GM12878 (cell line): ENCODE data around the gene ZNF276. TPM values are rescaled to one million over a fixed set of nuclear protein-coding genes. Genes with fewer than 3 reads are reported as not detected.

Experiments
- ATAC-seq: fragments of 200-7000 bp; cut with Tn5 transposase; 3 replicates; pipeline ENCODE4 v1.9.1; 2020; ENCODE audit warnings: mild to moderate bottlenecking, moderate library complexity
- BruUV-seq: library from RNA; stranded (reverse); fragments of 400-500 nt; replicated peaks from 2 replicates; lab custom pipeline; 2021; lab: Mats Ljungman, UMichigan
- CTCF ChIA-PET: fragments of 300-600 bp; sonication (Branson Sonifier 250); formaldehyde crosslinking; extraction: SDS; loops from one replicate; lab custom pipeline; 2021; ENCODE audit warnings: inconsistent platforms; lab: Yijun Ruan, JAX
- POLR2A ChIA-PET: fragments of 350-600 bp; formaldehyde crosslinking; extraction: SDS; loops from one replicate; lab custom pipeline; 2021; ENCODE audit warnings: inconsistent platforms; lab: Charles Lee
- RAD21 ChIA-PET: fragments of 300-600 bp; sonication (Branson Sonifier 250); formaldehyde crosslinking; loops from one replicate; lab custom pipeline; 2023; ENCODE audit warnings: antibody characterized with exemption; ENCODE audit not compliant: unreplicated experiment; lab: Charles Lee
- SMC1A ChIA-PET: fragments of 300-600 bp; sonication (Branson Sonifier 250); formaldehyde crosslinking; loops from one replicate; lab custom pipeline; 2023; ENCODE audit not compliant: unreplicated experiment, uncharacterized antibody; lab: Charles Lee
- DNase-seq: peaks from one replicate; pipeline ENCODE4 v3.0.0-alpha.2; 2011; ENCODE audit warnings: low read depth, low spot score
- FAIRE-seq: peaks from 3 replicates; lab custom pipeline; 2011; peaks lifted over from hg19 to GRCh38; lab: Jason Lieb, UNC
- H2AFZ ChIP-seq: 2 replicates; pipeline ENCODE4 v1.6.0; 2011; ENCODE audit warnings: low read depth, low read length, control low read depth; ENCODE audit not compliant: control insufficient read depth
- H3K27ac ChIP-seq: 2 replicates; pipeline ENCODE4 v1.5.1; 2011; ENCODE audit warnings: control low read depth; ENCODE audit not compliant: control insufficient read depth, insufficient read depth
- H3K27me3 ChIP-seq, 2 experiments: replicated peaks in 1 of 2; 2 replicates each; pipeline versions ENCODE4 v1.6.0 to v1.6.1; 2011; ENCODE audit warnings: low read length in 1 of 2; ENCODE audit not compliant: control insufficient read depth in 2 of 2, insufficient read depth in 2 of 2
- H3K36me3 ChIP-seq, 2 experiments: 2 replicates each; pipeline ENCODE4 v1.5.1; 2011; ENCODE audit warnings: low read length in 1 of 2; ENCODE audit not compliant: control insufficient read depth in 2 of 2, insufficient read depth in 2 of 2
- H3K4me1 ChIP-seq: 2 replicates; pipeline ENCODE4 v1.6.1; 2011; ENCODE audit warnings: mild to moderate bottlenecking, low read length, moderate library complexity, mixed read lengths; ENCODE audit not compliant: control insufficient read depth, insufficient read depth
- H3K4me2 ChIP-seq: 2 replicates; pipeline ENCODE4 v1.6.0; 2011; ENCODE audit warnings: control low read depth; ENCODE audit not compliant: control insufficient read depth, insufficient read depth
- H3K4me3 ChIP-seq: fragments of 200-600 bp; sonication (generic); 2 replicates; pipeline ENCODE4 v1.5.1; 2016
- H3K79me2 ChIP-seq: 2 replicates; pipeline ENCODE4 v1.6.0; 2011; ENCODE audit warnings: low read length; ENCODE audit not compliant: control insufficient read depth, insufficient read depth
- H3K9ac ChIP-seq: 2 replicates; pipeline ENCODE4 v1.8.0; 2011; ENCODE audit warnings: low read length, control low read depth, mixed read lengths; ENCODE audit not compliant: control insufficient read depth, insufficient read depth
- H3K9me3 ChIP-seq: replicated peaks from 3 replicates; pipeline ENCODE4 v1.5.1; 2011; ENCODE audit warnings: mild to moderate bottlenecking, low read length; ENCODE audit not compliant: control insufficient read depth, insufficient read depth
- H4K20me1 ChIP-seq: 2 replicates; pipeline ENCODE4 v1.6.0; 2011; ENCODE audit not compliant: control insufficient read depth, insufficient read depth
- BACH1 ChIP-seq: fragments of 450-650 bp; IDR thresholded peaks from 2 replicates; pipeline ENCODE4 v1.6.1; 2017; ENCODE audit warnings: mild to moderate bottlenecking, borderline replicate concordance
- BHLHE40 ChIP-seq, 2 experiments: fragments of 450-650 bp in 1 of 2; IDR thresholded peaks; 2 replicates each; pipeline ENCODE4 v1.6.1; 2011 to 2017; ENCODE audit warnings: low read depth in 2 of 2, borderline replicate concordance in 1 of 2, improper control_type of control experiment in 1 of 2, low read length in 1 of 2, mild to moderate bottlenecking in 1 of 2
- DPF2 ChIP-seq: fragments of 450-650 bp; IDR thresholded peaks from 2 replicates; pipeline ENCODE4 v1.6.1; 2017; ENCODE audit warnings: mild to moderate bottlenecking
- HDAC6 ChIP-seq: fragments of 200-600 bp; sonication (generic); IDR thresholded peaks from one replicate; pipeline ENCODE4 v1.8.0; 2017; ENCODE audit warnings: antibody characterized with exemption; ENCODE audit not compliant: unreplicated experiment
- JUND ChIP-seq: IDR thresholded peaks from 2 replicates; pipeline ENCODE4 v1.6.1; 2012; ENCODE audit warnings: low read depth, mild to moderate bottlenecking, low read length, improper control_type of control experiment, moderate library complexity
- KDM1A ChIP-seq: fragments of 200-600 bp; sonication (generic); IDR thresholded peaks from 2 replicates; pipeline ENCODE4 v1.6.1; 2016; ENCODE audit warnings: borderline replicate concordance
- POU2F2 ChIP-seq: IDR thresholded peaks from 3 replicates; pipeline ENCODE4 v1.6.1; 2011; ENCODE audit warnings: low read depth, mild to moderate bottlenecking, low read length, borderline replicate concordance
- TCF7 ChIP-seq: IDR thresholded peaks from 2 replicates; pipeline ENCODE4 v1.6.1; 2014; ENCODE audit warnings: antibody characterized with exemption, borderline replicate concordance
- WGBS: methylation state at CpG from one replicate; pipeline ENCODE4 v1.1.6; 2016; ENCODE audit warnings: low lambda C conversion rate; ENCODE audit not compliant: insufficient replicate concordance, insufficient coverage; ENCODE audit errors: missing lambda C conversion rate; 5-methylcytosine and 5-hydroxymethylcytosine counted together
- in situ Hi-C: fragments of 300-500 bp; cut with MboI; formaldehyde crosslinking; loops from 9 replicates; pipeline ENCODE4 v1.14.3; 2018; ENCODE audit warnings: mixed read lengths
- intact Hi-C: fragments of 100-400 bp; cut with micrococcal nuclease; formaldehyde crosslinking; loops from one replicate; pipeline ENCODE4 v1.14.2; 2022; ENCODE audit not compliant: unreplicated experiment
- polyA plus RNA-seq, 11 experiments: library from polyadenylated mRNA; depleted of rRNA in 4 of 11; unstranded in 6 of 11; stranded (reverse) in 5 of 11; fragments of >200 nt; fragmentation: Nextera tagmentation in 4 of 11; fragmentation: Illumina TruSeq in 1 of 11; extraction: Ambion mirVana in 4 of 11; extraction: Trizol in 1 of 11; gene quantifications; 1 replicate in 1 of 11; 2 replicates in 10 of 11; pipeline versions ENCODE4 v1.2.1 to v1.2.3, GENCODE V29; 2011 to 2016; ENCODE audit warnings: inconsistent platforms in 2 of 11, missing spikeins in 2 of 11, low read depth in 1 of 11
- total RNA-seq, 4 experiments: library from RNA; depleted of rRNA in 3 of 4; stranded (reverse); fragments of >200 nt in 3 of 4; fragmentation: Illumina TruSeq in 1 of 4; extraction: Trizol in 1 of 4; gene quantifications; 2 replicates each; pipeline versions ENCODE4 v1.2.1 to v1.2.3, GENCODE V29; 2013 to 2021
- TF ChIP-seq, protein P1 (sequence below): fragments of 450-650 bp; IDR thresholded peaks from 2 replicates; pipeline ENCODE4 v1.6.1; 2017; ENCODE audit warnings: mild to moderate bottlenecking, moderate library complexity
- TF ChIP-seq, protein P2 (sequence below): fragments of 150-350 bp; IDR thresholded peaks from 2 replicates; pipeline ENCODE4 v1.6.1; 2014; ENCODE audit warnings: mild to moderate bottlenecking, low read depth, low read length
- TF ChIP-seq, protein P3 (sequence below): IDR thresholded peaks from 2 replicates; pipeline ENCODE4 v1.6.1; 2012; ENCODE audit warnings: low read depth, low read length, improper control_type of control experiment
- TF ChIP-seq, protein P4 (sequence below): fragments of 450-650 bp; IDR thresholded peaks from 2 replicates; pipeline ENCODE4 v1.6.1; 2016; ENCODE audit warnings: mild to moderate bottlenecking
- TF ChIP-seq, protein P5 (sequence below): fragments of 450-650 bp; IDR thresholded peaks from 2 replicates; pipeline ENCODE4 v1.6.1; 2014; ENCODE audit warnings: mild to moderate bottlenecking

Gene ZNF276
- total and polyA plus RNA-seq, 10 of the 15 experiments (the other 5 are each of a cell fraction or from before 2014, with no cell fraction given), result 0.27 to 22.7 (median 8.7) TPM

DNA sequence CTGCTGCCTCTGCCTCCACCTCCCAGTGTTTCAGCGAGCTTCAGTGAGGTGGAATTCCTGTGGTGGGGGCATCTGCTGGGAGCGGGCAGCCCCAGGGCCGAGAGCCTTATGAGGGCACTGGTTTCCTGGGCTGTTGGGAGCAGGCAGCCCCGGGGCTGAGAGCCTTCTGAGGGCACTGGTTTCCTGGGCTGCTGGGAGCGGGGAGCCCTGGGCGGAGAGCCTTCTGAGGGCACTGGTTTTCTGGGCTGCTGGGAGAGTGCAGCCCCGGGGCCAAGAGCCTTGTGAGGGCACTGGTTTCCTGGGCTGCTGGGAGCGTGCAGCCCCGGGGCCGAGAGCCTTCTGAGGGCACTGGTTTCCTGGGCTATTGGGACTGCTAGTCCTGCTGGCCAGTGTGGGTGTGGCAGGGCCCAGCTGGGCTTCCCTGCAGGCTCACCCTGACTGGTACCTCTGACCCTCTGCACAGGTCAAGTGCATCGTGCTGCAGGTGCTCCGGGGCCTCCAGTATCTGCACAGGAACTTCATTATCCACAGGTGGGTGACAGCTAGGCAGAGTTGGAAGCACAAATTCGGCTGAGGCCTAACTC is 29.3 kb upstream of the ZNF276 start:
- RAD21 ChIA-PET, result no interaction called here
- DNase-seq (no peak), ATAC-seq (no peak), FAIRE-seq (no peak)
- Histone ChIP-seq H3K4me1 (peaks cover 14% of the 10 kb centered on the region), H3K9ac (no peak overlapping the region), H3K9me3 (no peaks in the 10 kb centered on the region), H3K27me3 (no peaks in the 10 kb centered on the region), H3K27ac (no peak overlapping the region), H3K4me3 (no peak overlapping the region), H3K79me2 (peaks cover 8% of the 10 kb centered on the region), H3K4me2 (no peak overlapping the region), H4K20me1 (no peaks in the 10 kb centered on the region; the same call in 1 of the 2 replicates), H3K36me3 (peaks cover 0 to 14% of the 10 kb centered on the region in 2 experiments; a peak in 3 of 4 replicates), H2AFZ (no peak overlapping the region)
- POLR2A ChIA-PET, result no interaction called here
- SMC1A ChIA-PET, result no interaction called here
- CTCF ChIA-PET, result no interaction called here
- whole genome bisulfite sequencing, result 77% methylated on average over 13 of the region's 13 CpGs
- intact Hi-C loops (no loop called here), in situ Hi-C loops (no loop called here)
- no TSS peak for BruUV-seq
- TF ChIP-seq, protein P1, sequence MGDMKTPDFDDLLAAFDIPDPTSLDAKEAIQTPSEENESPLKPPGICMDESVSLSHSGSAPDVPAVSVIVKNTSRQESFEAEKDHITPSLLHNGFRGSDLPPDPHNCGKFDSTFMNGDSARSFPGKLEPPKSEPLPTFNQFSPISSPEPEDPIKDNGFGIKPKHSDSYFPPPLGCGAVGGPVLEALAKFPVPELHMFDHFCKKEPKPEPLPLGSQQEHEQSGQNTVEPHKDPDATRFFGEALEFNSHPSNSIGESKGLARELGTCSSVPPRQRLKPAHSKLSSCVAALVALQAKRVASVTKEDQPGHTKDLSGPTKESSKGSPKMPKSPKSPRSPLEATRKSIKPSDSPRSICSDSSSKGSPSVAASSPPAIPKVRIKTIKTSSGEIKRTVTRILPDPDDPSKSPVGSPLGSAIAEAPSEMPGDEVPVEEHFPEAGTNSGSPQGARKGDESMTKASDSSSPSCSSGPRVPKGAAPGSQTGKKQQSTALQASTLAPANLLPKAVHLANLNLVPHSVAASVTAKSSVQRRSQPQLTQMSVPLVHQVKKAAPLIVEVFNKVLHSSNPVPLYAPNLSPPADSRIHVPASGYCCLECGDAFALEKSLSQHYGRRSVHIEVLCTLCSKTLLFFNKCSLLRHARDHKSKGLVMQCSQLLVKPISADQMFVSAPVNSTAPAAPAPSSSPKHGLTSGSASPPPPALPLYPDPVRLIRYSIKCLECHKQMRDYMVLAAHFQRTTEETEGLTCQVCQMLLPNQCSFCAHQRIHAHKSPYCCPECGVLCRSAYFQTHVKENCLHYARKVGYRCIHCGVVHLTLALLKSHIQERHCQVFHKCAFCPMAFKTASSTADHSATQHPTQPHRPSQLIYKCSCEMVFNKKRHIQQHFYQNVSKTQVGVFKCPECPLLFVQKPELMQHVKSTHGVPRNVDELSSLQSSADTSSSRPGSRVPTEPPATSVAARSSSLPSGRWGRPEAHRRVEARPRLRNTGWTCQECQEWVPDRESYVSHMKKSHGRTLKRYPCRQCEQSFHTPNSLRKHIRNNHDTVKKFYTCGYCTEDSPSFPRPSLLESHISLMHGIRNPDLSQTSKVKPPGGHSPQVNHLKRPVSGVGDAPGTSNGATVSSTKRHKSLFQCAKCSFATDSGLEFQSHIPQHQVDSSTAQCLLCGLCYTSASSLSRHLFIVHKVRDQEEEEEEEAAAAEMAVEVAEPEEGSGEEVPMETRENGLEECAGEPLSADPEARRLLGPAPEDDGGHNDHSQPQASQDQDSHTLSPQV, result no peak
- TF ChIP-seq JUND (no peak), BACH1 (no peak), TCF7 (no peak), DPF2 (no peak), KDM1A (no peak), BHLHE40 (IDR thresholded peaks at IDR 0.05; ENCODE audit: borderline replicate concordance in 1 of 2, low read depth in 2 of 2, low read length in 1 of 2) (no peak), HDAC6 (no peak), POU2F2 (no peak)
- TF ChIP-seq, protein P2, sequence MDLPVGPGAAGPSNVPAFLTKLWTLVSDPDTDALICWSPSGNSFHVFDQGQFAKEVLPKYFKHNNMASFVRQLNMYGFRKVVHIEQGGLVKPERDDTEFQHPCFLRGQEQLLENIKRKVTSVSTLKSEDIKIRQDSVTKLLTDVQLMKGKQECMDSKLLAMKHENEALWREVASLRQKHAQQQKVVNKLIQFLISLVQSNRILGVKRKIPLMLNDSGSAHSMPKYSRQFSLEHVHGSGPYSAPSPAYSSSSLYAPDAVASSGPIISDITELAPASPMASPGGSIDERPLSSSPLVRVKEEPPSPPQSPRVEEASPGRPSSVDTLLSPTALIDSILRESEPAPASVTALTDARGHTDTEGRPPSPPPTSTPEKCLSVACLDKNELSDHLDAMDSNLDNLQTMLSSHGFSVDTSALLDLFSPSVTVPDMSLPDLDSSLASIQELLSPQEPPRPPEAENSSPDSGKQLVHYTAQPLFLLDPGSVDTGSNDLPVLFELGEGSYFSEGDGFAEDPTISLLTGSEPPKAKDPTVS, result no peak
- TF ChIP-seq, protein P3, sequence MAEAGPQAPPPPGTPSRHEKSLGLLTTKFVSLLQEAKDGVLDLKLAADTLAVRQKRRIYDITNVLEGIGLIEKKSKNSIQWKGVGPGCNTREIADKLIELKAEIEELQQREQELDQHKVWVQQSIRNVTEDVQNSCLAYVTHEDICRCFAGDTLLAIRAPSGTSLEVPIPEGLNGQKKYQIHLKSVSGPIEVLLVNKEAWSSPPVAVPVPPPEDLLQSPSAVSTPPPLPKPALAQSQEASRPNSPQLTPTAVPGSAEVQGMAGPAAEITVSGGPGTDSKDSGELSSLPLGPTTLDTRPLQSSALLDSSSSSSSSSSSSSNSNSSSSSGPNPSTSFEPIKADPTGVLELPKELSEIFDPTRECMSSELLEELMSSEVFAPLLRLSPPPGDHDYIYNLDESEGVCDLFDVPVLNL, result no peak
- TF ChIP-seq, protein P4, sequence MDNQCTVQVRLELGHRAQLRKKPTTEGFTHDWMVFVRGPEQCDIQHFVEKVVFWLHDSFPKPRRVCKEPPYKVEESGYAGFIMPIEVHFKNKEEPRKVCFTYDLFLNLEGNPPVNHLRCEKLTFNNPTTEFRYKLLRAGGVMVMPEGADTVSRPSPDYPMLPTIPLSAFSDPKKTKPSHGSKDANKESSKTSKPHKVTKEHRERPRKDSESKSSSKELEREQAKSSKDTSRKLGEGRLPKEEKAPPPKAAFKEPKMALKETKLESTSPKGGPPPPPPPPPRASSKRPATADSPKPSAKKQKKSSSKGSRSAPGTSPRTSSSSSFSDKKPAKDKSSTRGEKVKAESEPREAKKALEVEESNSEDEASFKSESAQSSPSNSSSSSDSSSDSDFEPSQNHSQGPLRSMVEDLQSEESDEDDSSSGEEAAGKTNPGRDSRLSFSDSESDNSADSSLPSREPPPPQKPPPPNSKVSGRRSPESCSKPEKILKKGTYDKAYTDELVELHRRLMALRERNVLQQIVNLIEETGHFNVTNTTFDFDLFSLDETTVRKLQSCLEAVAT, result no peak
- TF ChIP-seq, protein P5, sequence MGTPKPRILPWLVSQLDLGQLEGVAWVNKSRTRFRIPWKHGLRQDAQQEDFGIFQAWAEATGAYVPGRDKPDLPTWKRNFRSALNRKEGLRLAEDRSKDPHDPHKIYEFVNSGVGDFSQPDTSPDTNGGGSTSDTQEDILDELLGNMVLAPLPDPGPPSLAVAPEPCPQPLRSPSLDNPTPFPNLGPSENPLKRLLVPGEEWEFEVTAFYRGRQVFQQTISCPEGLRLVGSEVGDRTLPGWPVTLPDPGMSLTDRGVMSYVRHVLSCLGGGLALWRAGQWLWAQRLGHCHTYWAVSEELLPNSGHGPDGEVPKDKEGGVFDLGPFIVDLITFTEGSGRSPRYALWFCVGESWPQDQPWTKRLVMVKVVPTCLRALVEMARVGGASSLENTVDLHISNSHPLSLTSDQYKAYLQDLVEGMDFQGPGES, result no peak
